AG09309 (cell line): ENCODE measurements around the gene NRXN2.

ENCODE experiments used
- DNase-seq: peaks from one replicate; pipeline ENCODE4 v3.0.0-alpha.2; 2010; ENCODE audit warnings: low read depth
- H3K4me3 ChIP-seq: 2 replicates; pipeline ENCODE4 v1.5.1; 2011; ENCODE audit warnings: mild to moderate bottlenecking, low read depth, low read length, moderate library complexity; ENCODE audit not compliant: control insufficient read depth
- CTCF ChIP-seq: IDR thresholded peaks from 2 replicates; pipeline ENCODE4 v1.5.1; 2011; ENCODE audit warnings: mild to moderate bottlenecking, low read depth, low read length, inconsistent platforms; ENCODE audit not compliant: insufficient read depth, control insufficient read depth; ENCODE audit errors: missing control alignments

Gene NRXN2

GRCh38 chr11:64627371-64627770, 95.6 kb downstream of the NRXN2 start:
- DNase-seq: no peak
- TF ChIP-seq CTCF: no peak
- H3K4me3 ChIP-seq: no peak overlapping the region

DNA sequence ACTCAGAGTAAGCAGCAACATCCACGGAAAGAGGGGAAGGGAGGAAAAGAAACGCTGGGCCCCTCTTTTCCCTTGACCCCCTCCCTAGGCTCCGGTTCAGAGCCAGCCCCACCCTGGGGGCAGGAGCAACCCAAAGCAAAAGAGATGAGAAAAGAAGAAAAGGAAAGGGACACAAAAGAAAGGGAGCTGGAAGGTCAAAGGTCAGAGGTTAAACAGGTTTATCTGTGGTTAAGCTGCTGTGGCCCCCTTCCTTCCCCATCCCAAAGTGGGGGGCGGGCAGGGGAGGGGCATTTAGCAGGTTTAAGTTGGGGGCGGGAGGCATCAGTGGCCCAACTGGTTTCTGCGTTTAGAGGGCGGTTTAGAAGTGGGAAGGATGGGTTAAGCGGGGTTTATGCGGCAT, 96.4 kb downstream of the NRXN2 start:
- no peak for DNase-seq
- TF ChIP-seq CTCF: no peak
- H3K4me3 ChIP-seq: no peak overlapping the region

DNA sequence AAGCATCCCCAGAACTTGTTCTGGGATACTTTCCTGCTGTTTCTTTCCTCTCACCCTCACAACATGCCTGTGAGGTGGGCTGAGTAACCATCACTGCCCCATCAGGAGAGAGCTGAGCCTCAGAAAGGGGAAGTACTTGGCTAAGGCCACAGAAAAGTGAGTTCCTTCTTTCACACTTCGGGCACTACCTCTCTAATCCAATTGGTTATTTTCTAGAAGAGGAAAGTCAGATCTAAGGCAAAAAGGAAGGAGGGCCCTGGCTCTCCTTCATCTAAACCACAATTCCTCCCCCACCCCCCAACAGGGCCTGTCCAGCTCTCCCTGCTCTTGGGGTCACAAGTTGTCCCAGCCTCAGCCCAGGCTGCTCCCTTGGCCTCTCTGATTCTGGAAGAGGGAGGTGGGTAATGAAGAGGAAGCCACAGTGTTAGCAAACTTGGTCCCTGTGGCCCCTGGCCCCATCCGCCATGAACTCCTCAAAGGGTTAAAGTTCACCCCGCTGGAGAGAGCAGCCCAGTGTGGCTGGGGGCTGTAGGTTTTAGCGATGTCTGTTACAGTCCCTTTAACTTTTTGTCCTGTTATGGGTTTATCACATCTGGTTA, 98.0 kb downstream of the NRXN2 start:
- no peak for DNase-seq
- no peak for TF ChIP-seq CTCF
- no peak overlapping the region for H3K4me3 ChIP-seq

GRCh38 chr11:64622681-64623080, 100.3 kb downstream of the NRXN2 start:
- TF ChIP-seq CTCF: no peak
- DNase-seq: no peak
- H3K4me3 ChIP-seq: no peak overlapping the region

- no peak for TF ChIP-seq CTCF
- no peak for DNase-seq
- H3K4me3 ChIP-seq: no peak overlapping the region
These were observed 101.5 kb downstream of the NRXN2 start for GRCh38 chr11:64621283-64622019.

GRCh38 chr11:64620381-64620971, 102.5 kb downstream of the NRXN2 start:
- TF ChIP-seq CTCF: no peak
- H3K4me3 ChIP-seq: no peak overlapping the region
- no peak for DNase-seq
